HCT116 (cell line): ENCODE data around the gene ALPL. TPM values are rescaled to one million over a fixed set of nuclear protein-coding genes. Genes with fewer than 3 reads are reported as not detected.

Source experiments
- ATAC-seq: fragments of 200-7000 bp; cut with Tn5 transposase; 2 replicates; pipeline ENCODE4 v1.9.1; 2020; ENCODE audit warnings: mild to moderate bottlenecking, moderate library complexity
- BruUV-seq: library from RNA; stranded (reverse); fragments of 400-500 nt; replicated peaks from 2 replicates; lab custom pipeline; 2021; lab: Mats Ljungman, UMichigan
- CTCF ChIA-PET: fragments of 300-600 bp; sonication (Branson Sonifier 250); formaldehyde crosslinking; loops from one replicate; lab custom pipeline; 2021; ENCODE audit warnings: antibody characterized with exemption; lab: Charles Lee
- POLR2A ChIA-PET: fragments of 300-600, 350-600 bp; sonication (Branson Sonifier 250); formaldehyde crosslinking; loops from one replicate; lab custom pipeline; 2021; ENCODE audit warnings: antibody characterized with exemption; lab: Charles Lee
- RAD21 ChIA-PET, 2 experiments: fragments of 300-600 bp; sonication (Branson Sonifier 250); formaldehyde crosslinking; loops; one replicate each; lab custom pipeline; 2023; ENCODE audit warnings: low total read pairs in 2 of 2; ENCODE audit not compliant: uncharacterized antibody in 2 of 2, unreplicated experiment in 2 of 2, low non-redundant PET in 1 of 2; lab: Charles Lee
- DNase-seq: peaks from one replicate; pipeline ENCODE4 v3.0.0-alpha.2; 2010; ENCODE audit warnings: low read depth, low spot score
- H2AFZ ChIP-seq: fragments of 200-600 bp; shearing (Covaris generic), sonication (generic); 2 replicates; pipeline ENCODE4 v1.6.1; 2017; ENCODE audit warnings: low read depth, mixed run types, mixed read lengths, antibody characterized with exemption, low read length; ENCODE audit not compliant: poor library complexity, severe bottlenecking
- H3K27ac ChIP-seq: 2 replicates; pipeline ENCODE4 v1.5.1; 2012; ENCODE audit warnings: low read depth, low read length
- H3K27me3 ChIP-seq: fragments of 200-600 bp; sonication (generic); 2 replicates; pipeline ENCODE4 v1.6.1; 2016; ENCODE audit warnings: mixed run types, low read length, mixed read lengths; ENCODE audit not compliant: insufficient read depth
- H3K36me3 ChIP-seq, 2 experiments: fragments of 200-500 bp in 1 of 2; fragments of 200-600 bp in 1 of 2; sonication (Bioruptor generic) in 1 of 2; sonication (generic) in 1 of 2; 2 replicates each; pipeline versions ENCODE4 v1.5.1 to v1.6.1; 2014 to 2016; ENCODE audit warnings: low read length in 2 of 2, inconsistent platforms in 1 of 2, mixed read lengths in 1 of 2, mixed run types in 1 of 2; ENCODE audit not compliant: insufficient read depth in 2 of 2, control insufficient read depth in 1 of 2
- H3K4me1 ChIP-seq, 2 experiments: fragments of 200-600 bp in 1 of 2; sonication (generic) in 1 of 2; 2 replicates each; pipeline versions ENCODE4 v1.5.1 to v1.6.1; 2012 to 2017; ENCODE audit warnings: low read length in 2 of 2, inconsistent platforms in 1 of 2, mild to moderate bottlenecking in 1 of 2, mixed read lengths in 1 of 2, mixed run types in 1 of 2, moderate library complexity in 1 of 2; ENCODE audit not compliant: insufficient read depth in 2 of 2, control insufficient read depth in 1 of 2
- H3K4me2 ChIP-seq: fragments of 200-600 bp; sonication (generic); 2 replicates; pipeline ENCODE4 v1.6.1; 2017; ENCODE audit warnings: mixed run types, low read length, mixed read lengths
- H3K4me3 ChIP-seq, 2 experiments: fragments of 200-600 bp in 1 of 2; sonication (generic) in 1 of 2; replicated peaks in 1 of 2; 2 replicates each; pipeline ENCODE4 v1.5.1; 2011 to 2016; ENCODE audit warnings: low read length in 2 of 2, control low read depth in 1 of 2, low read depth in 1 of 2, mild to moderate bottlenecking in 1 of 2, mixed read lengths in 1 of 2, mixed run types in 1 of 2
- H3K79me2 ChIP-seq: fragments of 200-600 bp; sonication (generic); 2 replicates; pipeline ENCODE4 v1.6.1; 2017; ENCODE audit warnings: mild to moderate bottlenecking, mixed run types, low read length, moderate library complexity, mixed read lengths; ENCODE audit not compliant: insufficient read depth
- H3K9ac ChIP-seq: fragments of 200-600 bp; sonication (generic); 2 replicates; pipeline ENCODE4 v1.6.1; 2016; ENCODE audit warnings: low read length, mixed read lengths
- H3K9me2 ChIP-seq: fragments of 200-600 bp; sonication (generic), shearing (Covaris generic); 2 replicates; pipeline ENCODE4 v1.6.1; 2017; ENCODE audit warnings: mixed run types, mild to moderate bottlenecking, moderate library complexity; ENCODE audit not compliant: insufficient read depth
- H3K9me3 ChIP-seq, 2 experiments: fragments of 200-500 bp in 1 of 2; fragments of 200-600 bp in 1 of 2; sonication (Bioruptor generic) in 1 of 2; sonication (generic) in 1 of 2; 2 replicates each; pipeline ENCODE4 v1.6.1; 2014 to 2017; ENCODE audit warnings: low read length in 2 of 2, mixed read lengths in 2 of 2, inconsistent platforms in 1 of 2, low read depth in 1 of 2, mild to moderate bottlenecking in 1 of 2, mixed run types in 1 of 2, moderate library complexity in 1 of 2; ENCODE audit not compliant: control insufficient read depth in 1 of 2, insufficient read depth in 1 of 2
- H4K20me1 ChIP-seq: fragments of 200-600 bp; sonication (generic), shearing (Covaris generic); 2 replicates; pipeline ENCODE4 v1.6.1; 2017; ENCODE audit warnings: mixed run types, mild to moderate bottlenecking, moderate library complexity; ENCODE audit not compliant: insufficient read depth
- CEBPB ChIP-seq: IDR thresholded peaks from 2 replicates; pipeline ENCODE4 v1.6.1; 2012; ENCODE audit warnings: low read depth
- ELF1 ChIP-seq: IDR thresholded peaks from 2 replicates; pipeline ENCODE4 v1.6.1; 2012; ENCODE audit warnings: low read depth, borderline replicate concordance
- EZH2phosphoT487 ChIP-seq: fragments of 200-600 bp; IDR thresholded peaks from 2 replicates; pipeline ENCODE4 v1.6.1; 2018; ENCODE audit warnings: antibody characterized with exemption, borderline replicate concordance
- FOSL1 ChIP-seq: IDR thresholded peaks from 2 replicates; pipeline ENCODE4 v1.6.1; 2012; ENCODE audit warnings: low read depth
- JUND ChIP-seq: IDR thresholded peaks from 2 replicates; pipeline ENCODE4 v1.6.1; 2012
- POLR2A ChIP-seq: IDR thresholded peaks from 2 replicates; pipeline ENCODE4 v1.7.0; 2011; ENCODE audit warnings: borderline replicate concordance; ENCODE audit not compliant: insufficient read depth, insufficient read length; ENCODE audit errors: extremely low read depth
- POLR2AphosphoS5 ChIP-seq: IDR thresholded peaks from 2 replicates; pipeline ENCODE4 v1.6.1; 2011; ENCODE audit warnings: mild to moderate bottlenecking, low read depth, low read length, moderate library complexity
- RAD21 ChIP-seq: IDR thresholded peaks from 2 replicates; pipeline ENCODE4 v1.6.1; 2012; ENCODE audit warnings: low read depth, mild to moderate bottlenecking
- SRF ChIP-seq: IDR thresholded peaks from 2 replicates; pipeline ENCODE4 v1.6.1; 2012; ENCODE audit warnings: low read depth
- TCF7L2 ChIP-seq: IDR thresholded peaks from 2 replicates; pipeline ENCODE4 v1.7.0; 2011; ENCODE audit warnings: borderline replicate concordance, inconsistent platforms; ENCODE audit not compliant: insufficient read depth, insufficient read length; ENCODE audit errors: extremely low read depth
- ZNF274 ChIP-seq: fragments of 200-500 bp; sonication (Bioruptor generic); IDR thresholded peaks from 2 replicates; pipeline ENCODE4 v1.6.1; 2014; ENCODE audit warnings: mild to moderate bottlenecking, low read depth, low read length, inconsistent platforms
- intact Hi-C: fragments of 100-400 bp; cut with micrococcal nuclease; formaldehyde crosslinking; loops from 2 replicates; pipeline ENCODE4 v1.10.0; 2022
- total RNA-seq: library from RNA; stranded (reverse); gene quantifications from one replicate; pipeline ENCODE4 v1.2.1, GENCODE V29; 2021; ENCODE audit not compliant: unreplicated experiment
- TF ChIP-seq, protein P1 (sequence below): IDR thresholded peaks from 2 replicates; pipeline ENCODE4 v1.6.1; 2012
- TF ChIP-seq, protein P2 (sequence below), 3 experiments: fragments of 200-600 bp in 1 of 3; sonication (generic) in 1 of 3; IDR thresholded peaks in 2 of 3; conservative IDR thresholded peaks in 1 of 3; 2 replicates each; pipeline ENCODE4 v1.5.1; 2012 to 2017; ENCODE audit warnings: low read depth in 2 of 3, low read length in 2 of 3, antibody characterized with exemption in 1 of 3, borderline replicate concordance in 1 of 3, control low read depth in 1 of 3, mild to moderate bottlenecking in 1 of 3, mixed read lengths in 1 of 3, mixed run types in 1 of 3, moderate library complexity in 1 of 3; ENCODE audit not compliant: insufficient read depth in 1 of 3
- TF ChIP-seq, protein P3 (sequence below): IDR thresholded peaks from 2 replicates; pipeline ENCODE4 v1.6.1; 2012; ENCODE audit warnings: low read depth
- TF ChIP-seq, protein P4 (sequence below): IDR thresholded peaks from 2 replicates; pipeline ENCODE4 v1.6.1; 2011; ENCODE audit warnings: mild to moderate bottlenecking, low read length, moderate library complexity; ENCODE audit not compliant: insufficient replicate concordance; ENCODE audit errors: extremely low read depth

Gene ALPL
- total RNA-seq, 1 experiment from 2014 or later = 0.61 TPM

DNA sequence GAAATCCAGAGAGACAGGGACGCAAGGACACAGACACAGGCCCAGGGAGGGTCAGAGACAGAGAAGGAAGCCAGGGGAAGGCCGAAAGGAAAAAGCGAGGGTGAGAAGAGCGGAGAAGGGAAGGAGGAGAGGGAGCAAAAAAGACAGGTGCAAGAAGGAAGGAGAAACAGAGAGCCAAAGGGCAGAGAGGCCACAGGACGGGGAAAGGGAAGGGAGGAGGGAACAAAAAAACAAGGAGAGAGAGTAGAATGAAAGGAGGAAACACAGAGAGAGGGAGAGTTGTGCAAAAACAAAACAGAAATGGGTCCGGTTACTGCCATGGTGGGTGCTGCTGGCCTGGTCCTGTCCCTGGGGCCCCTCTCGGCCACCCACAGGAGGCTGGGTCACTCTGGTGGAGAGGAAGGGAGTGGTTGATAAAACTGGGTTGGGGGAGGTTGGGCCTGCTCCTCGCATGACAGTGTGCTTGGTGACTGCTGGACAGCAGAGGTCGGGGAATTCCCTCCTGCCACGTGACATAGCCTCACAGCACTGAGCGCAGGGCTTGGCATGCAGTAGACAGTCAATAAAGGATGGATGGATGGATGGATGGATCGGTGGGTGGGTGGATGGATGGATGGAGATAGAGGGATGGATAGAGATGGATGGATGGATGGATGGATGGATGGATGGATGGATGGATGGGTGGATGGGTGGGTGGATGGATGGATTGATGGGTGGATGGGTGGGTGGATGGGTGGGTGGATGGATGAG is 95.2 kb downstream of the ALPL start:
- DNase-seq (no peak), ATAC-seq (no peak)
- TF ChIP-seq, protein P1, sequence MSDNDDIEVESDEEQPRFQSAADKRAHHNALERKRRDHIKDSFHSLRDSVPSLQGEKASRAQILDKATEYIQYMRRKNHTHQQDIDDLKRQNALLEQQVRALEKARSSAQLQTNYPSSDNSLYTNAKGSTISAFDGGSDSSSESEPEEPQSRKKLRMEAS = no peak
- TF ChIP-seq, protein P2, sequence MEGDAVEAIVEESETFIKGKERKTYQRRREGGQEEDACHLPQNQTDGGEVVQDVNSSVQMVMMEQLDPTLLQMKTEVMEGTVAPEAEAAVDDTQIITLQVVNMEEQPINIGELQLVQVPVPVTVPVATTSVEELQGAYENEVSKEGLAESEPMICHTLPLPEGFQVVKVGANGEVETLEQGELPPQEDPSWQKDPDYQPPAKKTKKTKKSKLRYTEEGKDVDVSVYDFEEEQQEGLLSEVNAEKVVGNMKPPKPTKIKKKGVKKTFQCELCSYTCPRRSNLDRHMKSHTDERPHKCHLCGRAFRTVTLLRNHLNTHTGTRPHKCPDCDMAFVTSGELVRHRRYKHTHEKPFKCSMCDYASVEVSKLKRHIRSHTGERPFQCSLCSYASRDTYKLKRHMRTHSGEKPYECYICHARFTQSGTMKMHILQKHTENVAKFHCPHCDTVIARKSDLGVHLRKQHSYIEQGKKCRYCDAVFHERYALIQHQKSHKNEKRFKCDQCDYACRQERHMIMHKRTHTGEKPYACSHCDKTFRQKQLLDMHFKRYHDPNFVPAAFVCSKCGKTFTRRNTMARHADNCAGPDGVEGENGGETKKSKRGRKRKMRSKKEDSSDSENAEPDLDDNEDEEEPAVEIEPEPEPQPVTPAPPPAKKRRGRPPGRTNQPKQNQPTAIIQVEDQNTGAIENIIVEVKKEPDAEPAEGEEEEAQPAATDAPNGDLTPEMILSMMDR (IDR thresholded peaks at IDR 0.05 in 2 of 3, conservative IDR thresholded peaks at IDR 0.05 in 1 of 3; ENCODE audit: borderline replicate concordance in 1 of 3, insufficient read depth in 1 of 3, low read depth in 2 of 3, low read length in 2 of 3) = no peak
- no peak for TF ChIP-seq JUND
- TF ChIP-seq POLR2A = no peak
- no peak for TF ChIP-seq SRF
- TF ChIP-seq CEBPB = no peak
- no peak for TF ChIP-seq ZNF274
- TF ChIP-seq, protein P3, sequence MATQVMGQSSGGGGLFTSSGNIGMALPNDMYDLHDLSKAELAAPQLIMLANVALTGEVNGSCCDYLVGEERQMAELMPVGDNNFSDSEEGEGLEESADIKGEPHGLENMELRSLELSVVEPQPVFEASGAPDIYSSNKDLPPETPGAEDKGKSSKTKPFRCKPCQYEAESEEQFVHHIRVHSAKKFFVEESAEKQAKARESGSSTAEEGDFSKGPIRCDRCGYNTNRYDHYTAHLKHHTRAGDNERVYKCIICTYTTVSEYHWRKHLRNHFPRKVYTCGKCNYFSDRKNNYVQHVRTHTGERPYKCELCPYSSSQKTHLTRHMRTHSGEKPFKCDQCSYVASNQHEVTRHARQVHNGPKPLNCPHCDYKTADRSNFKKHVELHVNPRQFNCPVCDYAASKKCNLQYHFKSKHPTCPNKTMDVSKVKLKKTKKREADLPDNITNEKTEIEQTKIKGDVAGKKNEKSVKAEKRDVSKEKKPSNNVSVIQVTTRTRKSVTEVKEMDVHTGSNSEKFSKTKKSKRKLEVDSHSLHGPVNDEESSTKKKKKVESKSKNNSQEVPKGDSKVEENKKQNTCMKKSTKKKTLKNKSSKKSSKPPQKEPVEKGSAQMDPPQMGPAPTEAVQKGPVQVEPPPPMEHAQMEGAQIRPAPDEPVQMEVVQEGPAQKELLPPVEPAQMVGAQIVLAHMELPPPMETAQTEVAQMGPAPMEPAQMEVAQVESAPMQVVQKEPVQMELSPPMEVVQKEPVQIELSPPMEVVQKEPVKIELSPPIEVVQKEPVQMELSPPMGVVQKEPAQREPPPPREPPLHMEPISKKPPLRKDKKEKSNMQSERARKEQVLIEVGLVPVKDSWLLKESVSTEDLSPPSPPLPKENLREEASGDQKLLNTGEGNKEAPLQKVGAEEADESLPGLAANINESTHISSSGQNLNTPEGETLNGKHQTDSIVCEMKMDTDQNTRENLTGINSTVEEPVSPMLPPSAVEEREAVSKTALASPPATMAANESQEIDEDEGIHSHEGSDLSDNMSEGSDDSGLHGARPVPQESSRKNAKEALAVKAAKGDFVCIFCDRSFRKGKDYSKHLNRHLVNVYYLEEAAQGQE = no peak
- TF ChIP-seq ELF1 = no peak
- no peak for TF ChIP-seq FOSL1
- TF ChIP-seq EZH2phosphoT487 = no peak
- no peak for TF ChIP-seq RAD21
- TF ChIP-seq, protein P4, sequence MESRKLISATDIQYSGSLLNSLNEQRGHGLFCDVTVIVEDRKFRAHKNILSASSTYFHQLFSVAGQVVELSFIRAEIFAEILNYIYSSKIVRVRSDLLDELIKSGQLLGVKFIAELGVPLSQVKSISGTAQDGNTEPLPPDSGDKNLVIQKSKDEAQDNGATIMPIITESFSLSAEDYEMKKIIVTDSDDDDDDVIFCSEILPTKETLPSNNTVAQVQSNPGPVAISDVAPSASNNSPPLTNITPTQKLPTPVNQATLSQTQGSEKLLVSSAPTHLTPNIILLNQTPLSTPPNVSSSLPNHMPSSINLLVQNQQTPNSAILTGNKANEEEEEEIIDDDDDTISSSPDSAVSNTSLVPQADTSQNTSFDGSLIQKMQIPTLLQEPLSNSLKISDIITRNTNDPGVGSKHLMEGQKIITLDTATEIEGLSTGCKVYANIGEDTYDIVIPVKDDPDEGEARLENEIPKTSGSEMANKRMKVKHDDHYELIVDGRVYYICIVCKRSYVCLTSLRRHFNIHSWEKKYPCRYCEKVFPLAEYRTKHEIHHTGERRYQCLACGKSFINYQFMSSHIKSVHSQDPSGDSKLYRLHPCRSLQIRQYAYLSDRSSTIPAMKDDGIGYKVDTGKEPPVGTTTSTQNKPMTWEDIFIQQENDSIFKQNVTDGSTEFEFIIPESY = no peak
- no peak for TF ChIP-seq TCF7L2
- no peak for TF ChIP-seq POLR2AphosphoS5
- Histone ChIP-seq H3K9ac (no peak overlapping the region), H3K4me2 (no peak overlapping the region), H3K9me2 (no peaks in the 10 kb centered on the region), H3K36me3 (no peaks in the 10 kb centered on the region), H2AFZ (no peak overlapping the region), H3K27me3 (no peaks in the 10 kb centered on the region), H3K9me3 (no peaks in the 10 kb centered on the region), H3K4me1 (peaks cover 6 to 18% of the 10 kb centered on the region in 2 experiments; a peak in 3 of 4 replicates), H3K27ac (no peak overlapping the region), H4K20me1 (no peaks in the 10 kb centered on the region), H3K79me2 (no peaks in the 10 kb centered on the region), H3K4me3 (no peak overlapping the region)
- POLR2A ChIA-PET = no interaction called here
- RAD21 ChIA-PET = no interaction called here
- BruUV-seq = no TSS peak
- intact Hi-C loops = no loop called here
- CTCF ChIA-PET = no interaction called here
